GM12801 (cell line): ENCODE data around the gene MFAP1.

Experiments
- CTCF ChIP-seq: IDR thresholded peaks from one replicate; pipeline ENCODE4 v1.5.1; 2011; ENCODE audit warnings: control low read depth; ENCODE audit not compliant: insufficient read length; ENCODE audit errors: extremely low read depth

MFAP1 gene

GRCh38 chr15:43821505-43821904 lies 3.0 kb downstream of the MFAP1 start:
- TF ChIP-seq CTCF = no peak

GRCh38 chr15:43808960-43809678 lies 15.4 kb downstream of the MFAP1 start:
- TF ChIP-seq CTCF = no peak

- TF ChIP-seq CTCF = no peak
Measured at GRCh38 chr15:43808435-43808950, 16.0 kb downstream of the MFAP1 start.

- no peak for TF ChIP-seq CTCF
Measured at GRCh38 chr15:43800286-43801141, 24.0 kb downstream of the MFAP1 start, which contains the start of gene HYPK. HYPK (plus strand) TSS chr15:43800599; CDS start chr15:43800623, 24 bp downstream.

GRCh38 chr15:43799945-43800285 lies 24.6 kb downstream of the MFAP1 start, which contains the start of gene SERINC4:
SERINC4 (minus strand) TSS chr15:43800220; CDS start chr15:43799986, 234 bp downstream.
- no peak for TF ChIP-seq CTCF

- no peak for TF ChIP-seq CTCF
Measured at GRCh38 chr15:43799209-43799944, 25.1 kb downstream of the MFAP1 start.

GRCh38 chr15:43796566-43796965 lies 27.9 kb downstream of the MFAP1 start:
- no peak for TF ChIP-seq CTCF
